ENCODE results near the gene U2SURP. TPM values are rescaled to one million over a fixed set of nuclear protein-coding genes. Genes with fewer than 3 reads are reported as not detected.

The U2SURP gene
- total and polyA plus RNA-seq, 2 donors (not counting 1 experiment from before 2014, with no cell fraction given): 15.1 to 138 TPM

DNA sequence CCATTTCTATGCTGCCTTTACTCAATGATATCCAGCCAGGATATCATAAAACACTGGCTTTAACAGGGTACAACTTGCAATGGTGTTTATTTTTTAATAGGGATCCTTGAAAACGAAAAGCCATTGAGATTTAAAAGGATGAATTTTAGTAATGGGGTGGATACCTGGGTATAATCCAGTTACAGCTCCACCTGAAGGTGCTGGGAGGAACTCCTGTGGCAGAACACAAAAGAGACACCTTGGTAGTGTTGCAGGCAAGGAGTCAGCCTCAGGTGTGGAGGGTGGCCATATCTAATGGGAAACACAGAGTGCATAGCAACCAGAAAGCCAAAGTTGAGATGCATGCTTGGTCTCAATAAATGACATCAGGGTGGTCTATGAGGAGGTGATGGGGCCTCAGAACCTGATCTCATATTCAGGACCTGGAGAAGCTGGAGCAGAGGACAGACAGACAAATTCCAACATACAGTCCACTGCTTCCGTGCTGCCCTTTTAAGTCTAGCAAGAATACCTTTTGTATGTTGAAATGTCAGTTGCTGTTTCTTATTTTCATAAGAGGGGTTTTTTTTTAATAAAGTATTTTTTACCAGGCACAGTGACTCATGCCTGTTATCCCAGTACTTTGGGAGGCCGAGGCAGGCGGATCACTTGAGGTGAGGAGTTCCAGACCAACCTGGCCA is 25.9 kb upstream of the U2SURP start:
- H3K79me2 ChIP-seq (ENCODE audit: control insufficient read depth, insufficient read depth, low read length): no peaks in the 10 kb centered on the region
- Mint-ChIP-seq H3K27me3 (peaks cover 45% of the 10 kb centered on the region), H3K4me1 (no peaks in the 10 kb centered on the region), H3K27ac (no peak overlapping the region), H3K4me3 (no peak overlapping the region), H3K9me3 (ENCODE audit: insufficient read depth) (no peaks in the 10 kb centered on the region)
- 100% methylated on average over 1 of the region's 4 CpGs for WGBS (ENCODE audit: insufficient coverage)
- ATAC-seq (ENCODE audit: low read depth) (no peak), DNase-seq (no peak)
- no peaks in the 10 kb centered on the region for H4K20me1 ChIP-seq (ENCODE audit: control insufficient read depth, insufficient read depth, low read length, poor library complexity, severe bottlenecking)
- H3K4me3 ChIP-seq (ENCODE audit: control extremely low read depth in 1 of 5, extremely low read depth in 1 of 5, insufficient read depth in 1 of 5, low read depth in 2 of 5, low read length in 4 of 5): no peak overlapping the region
- no peak for TF ChIP-seq EZH2 (IDR thresholded peaks at IDR 0.05; ENCODE audit: borderline replicate concordance, insufficient read depth, low read depth, low read length, poor library complexity, severe bottlenecking)
- TF ChIP-seq, protein P1, sequence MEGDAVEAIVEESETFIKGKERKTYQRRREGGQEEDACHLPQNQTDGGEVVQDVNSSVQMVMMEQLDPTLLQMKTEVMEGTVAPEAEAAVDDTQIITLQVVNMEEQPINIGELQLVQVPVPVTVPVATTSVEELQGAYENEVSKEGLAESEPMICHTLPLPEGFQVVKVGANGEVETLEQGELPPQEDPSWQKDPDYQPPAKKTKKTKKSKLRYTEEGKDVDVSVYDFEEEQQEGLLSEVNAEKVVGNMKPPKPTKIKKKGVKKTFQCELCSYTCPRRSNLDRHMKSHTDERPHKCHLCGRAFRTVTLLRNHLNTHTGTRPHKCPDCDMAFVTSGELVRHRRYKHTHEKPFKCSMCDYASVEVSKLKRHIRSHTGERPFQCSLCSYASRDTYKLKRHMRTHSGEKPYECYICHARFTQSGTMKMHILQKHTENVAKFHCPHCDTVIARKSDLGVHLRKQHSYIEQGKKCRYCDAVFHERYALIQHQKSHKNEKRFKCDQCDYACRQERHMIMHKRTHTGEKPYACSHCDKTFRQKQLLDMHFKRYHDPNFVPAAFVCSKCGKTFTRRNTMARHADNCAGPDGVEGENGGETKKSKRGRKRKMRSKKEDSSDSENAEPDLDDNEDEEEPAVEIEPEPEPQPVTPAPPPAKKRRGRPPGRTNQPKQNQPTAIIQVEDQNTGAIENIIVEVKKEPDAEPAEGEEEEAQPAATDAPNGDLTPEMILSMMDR (IDR thresholded peaks at IDR 0.05): no peak
- H3K36me3 ChIP-seq (replicated peaks in 1 of 2; ENCODE audit: control extremely low read depth in 1 of 2, control insufficient read depth in 1 of 2, extremely low read depth in 1 of 2, insufficient read depth in 2 of 2, low read length in 1 of 2): no peaks in the 10 kb centered on the region
- POLR2A ChIA-PET: no interaction called here
- no peak overlapping the region for H3K27ac ChIP-seq (ENCODE audit: low read length in 2 of 2)
- peaks cover 0 to 7% (median 2%) of the 10 kb centered on the region in 4 experiments for H3K27me3 ChIP-seq (replicated peaks in 1 of 4; ENCODE audit: control extremely low read depth in 1 of 4, control insufficient read depth in 3 of 4, insufficient read depth in 4 of 4, low read length in 3 of 4)
- peaks cover 0 to 3% (median 0%) of the 10 kb centered on the region in 3 donors for H3K9me3 ChIP-seq (ENCODE audit: control extremely low read depth in 1 of 3, control insufficient read depth in 2 of 3, insufficient read depth in 1 of 3, low read length in 2 of 3)
- no peak overlapping the region for H2AFZ ChIP-seq (ENCODE audit: insufficient read depth, low read depth, low read length, poor library complexity, severe bottlenecking)
- no peaks in the 10 kb centered on the region for H3K4me1 ChIP-seq (ENCODE audit: control insufficient read depth in 2 of 2, insufficient read depth in 2 of 2, low read length in 2 of 2)
- CTCF ChIA-PET: interaction anchor here (1.1 kb wide), 1 partner anchor 18 kb away, joined by 3 read pairs; no protein-coding TSS in a partner anchor
- intact Hi-C loops (cut with micrococcal nuclease): no loop called here
- H3K9ac ChIP-seq (ENCODE audit: low read length): no peak overlapping the region
- H3K4me2 ChIP-seq (replicated peaks; ENCODE audit: low read depth, low read length, poor library complexity, severe bottlenecking): no peak overlapping the region

DNA sequence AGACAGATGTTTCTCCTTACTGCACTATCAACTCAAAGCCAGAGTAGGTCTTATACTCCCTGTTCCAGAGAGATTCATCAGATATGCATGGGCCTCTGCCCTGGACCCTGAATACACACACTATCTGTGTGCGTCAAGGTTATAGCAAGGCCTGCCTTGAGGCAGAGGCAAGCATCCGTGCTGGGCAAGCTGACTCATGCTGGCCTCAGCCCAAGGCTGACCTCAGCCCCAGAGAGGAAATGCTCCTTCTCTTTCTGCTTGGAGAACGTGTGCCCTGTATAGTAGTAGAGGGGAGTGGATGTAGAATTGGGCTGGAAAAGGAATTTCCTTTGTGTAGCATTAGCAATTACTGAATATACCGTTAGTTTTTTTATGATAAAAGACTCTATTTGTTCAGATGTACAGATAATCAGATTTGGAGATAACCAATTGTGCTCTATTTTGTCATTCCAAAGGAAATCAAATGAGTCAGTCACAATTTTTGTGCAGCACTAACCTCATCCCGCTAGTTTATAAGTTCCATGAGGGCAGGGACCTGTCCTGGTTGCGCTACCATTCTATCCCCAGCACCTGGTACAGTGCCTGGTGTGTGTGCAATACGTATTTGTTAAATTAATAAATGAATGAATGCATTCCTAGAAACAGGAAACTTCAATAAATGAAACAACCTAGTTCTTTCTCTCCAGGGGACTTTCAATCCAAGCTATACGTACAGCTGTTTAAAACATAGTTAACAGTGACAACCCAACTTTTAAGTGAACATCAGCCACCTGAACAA is 24.6 kb upstream of the U2SURP start:
- Mint-ChIP-seq H3K4me1 (no peaks in the 10 kb centered on the region), H3K9me3 (ENCODE audit: insufficient read depth) (no peaks in the 10 kb centered on the region), H3K27me3 (peaks cover 43% of the 10 kb centered on the region), H3K27ac (no peak overlapping the region), H3K4me3 (no peak overlapping the region)
- H3K9me3 ChIP-seq (ENCODE audit: control extremely low read depth in 1 of 3, control insufficient read depth in 2 of 3, insufficient read depth in 1 of 3, low read length in 2 of 3): peaks cover 0 to 3% (median 0%) of the 10 kb centered on the region in 3 donors
- ATAC-seq (ENCODE audit: low read depth) (no peak), DNase-seq (no peak)
- H3K9ac ChIP-seq (ENCODE audit: low read length): no peak overlapping the region
- no peak overlapping the region for H3K27ac ChIP-seq (ENCODE audit: low read length in 2 of 2)
- ChIA-PET POLR2A (no interaction called here), CTCF (interaction anchor here (0.5 to 0.6 kb wide), 2 partner anchors 13 to 1366 kb away, joined by 3 read pairs; no protein-coding TSS in a partner anchor)
- H2AFZ ChIP-seq (ENCODE audit: insufficient read depth, low read depth, low read length, poor library complexity, severe bottlenecking): no peak overlapping the region
- no peaks in the 10 kb centered on the region for H4K20me1 ChIP-seq (ENCODE audit: control insufficient read depth, insufficient read depth, low read length, poor library complexity, severe bottlenecking)
- peaks cover 0 to 4% (median 0%) of the 10 kb centered on the region in 4 experiments for H3K27me3 ChIP-seq (replicated peaks in 1 of 4; ENCODE audit: control extremely low read depth in 1 of 4, control insufficient read depth in 3 of 4, insufficient read depth in 4 of 4, low read length in 3 of 4)
- intact Hi-C loops (cut with micrococcal nuclease): no loop called here
- H3K79me2 ChIP-seq (ENCODE audit: control insufficient read depth, insufficient read depth, low read length): no peaks in the 10 kb centered on the region
- H3K4me1 ChIP-seq (ENCODE audit: control insufficient read depth in 2 of 2, insufficient read depth in 2 of 2, low read length in 2 of 2): no peaks in the 10 kb centered on the region
- no peak overlapping the region for H3K4me2 ChIP-seq (replicated peaks; ENCODE audit: low read depth, low read length, poor library complexity, severe bottlenecking)
- H3K4me3 ChIP-seq (ENCODE audit: control extremely low read depth in 1 of 5, extremely low read depth in 1 of 5, insufficient read depth in 1 of 5, low read depth in 2 of 5, low read length in 4 of 5): no peak overlapping the region
- 50% methylated on average over 2 of the region's 8 CpGs for WGBS (ENCODE audit: insufficient coverage)
- H3K36me3 ChIP-seq (replicated peaks in 1 of 2; ENCODE audit: control extremely low read depth in 1 of 2, control insufficient read depth in 1 of 2, extremely low read depth in 1 of 2, insufficient read depth in 2 of 2, low read length in 1 of 2): no peaks in the 10 kb centered on the region
- TF ChIP-seq, protein P1 (IDR thresholded peaks at IDR 0.05): no peak
- TF ChIP-seq EZH2 (IDR thresholded peaks at IDR 0.05; ENCODE audit: borderline replicate concordance, insufficient read depth, low read depth, low read length, poor library complexity, severe bottlenecking): no peak
